ENCODE data around the gene GDPD2. TPM values are rescaled to one million over a fixed set of nuclear protein-coding genes. Genes with fewer than 3 reads are reported as not detected.

The GDPD2 gene
- total RNA-seq, 4 donors from 2014 or later, result not detected

- TF ChIP-seq CTCF (IDR thresholded peaks at IDR 0.05; ENCODE audit: low read depth), result no peak
Observed at GRCh38 chrX:70476934-70477733, 54.0 kb downstream of the GDPD2 start.

- TF ChIP-seq CTCF (IDR thresholded peaks at IDR 0.05; ENCODE audit: low read depth), result no peak
Observed at GRCh38 chrX:70477734-70478075, 54.6 kb downstream of the GDPD2 start.

- TF ChIP-seq CTCF (IDR thresholded peaks at IDR 0.05; ENCODE audit: low read depth), result no peak
Observed at GRCh38 chrX:70478526-70479245, 55.6 kb downstream of the GDPD2 start.

- no peak for TF ChIP-seq CTCF (IDR thresholded peaks at IDR 0.05; ENCODE audit: low read depth)
Observed at GRCh38 chrX:70479247-70479921, 56.3 kb downstream of the GDPD2 start.

GRCh38 chrX:70479922-70480659 is 57.0 kb downstream of the GDPD2 start:
- no peak for TF ChIP-seq CTCF (IDR thresholded peaks at IDR 0.05; ENCODE audit: low read depth)

GRCh38 chrX:70480660-70481018 is 57.5 kb downstream of the GDPD2 start:
- no peak for TF ChIP-seq CTCF (IDR thresholded peaks at IDR 0.05; ENCODE audit: low read depth)
